ENCODE measurements around the gene SOCS3. TPM values are rescaled to one million over a fixed set of nuclear protein-coding genes. Genes with fewer than 3 reads are reported as not detected.

The SOCS3 gene
- polyA plus RNA-seq (2012; ENCODE audit: insufficient read length, low read depth): 15.1 TPM

GRCh38 chr17:78359997-78360370, at the start of gene SOCS3:
SOCS3 (minus strand) TSS chr17:78360077; CDS start chr17:78359095, 982 bp downstream.
- TF ChIP-seq TAF1 (IDR thresholded peaks at IDR 0.05; ENCODE audit: borderline replicate concordance, insufficient read depth, low read length) (peak; percentile 65; the same call in 1 of the 2 replicates), SIN3A (IDR thresholded peaks at IDR 0.05; ENCODE audit: borderline replicate concordance, insufficient read depth, low read length) (0 out of 2 replicates have a peak, but pooled peaks have one; percentile 38), REST (IDR thresholded peaks at IDR 0.05; ENCODE audit: insufficient read depth in 1 of 2, low read depth in 2 of 2, low read length in 2 of 2) (peak in 1 of 2 experiments; percentile 39; a peak in 1 of 4 replicates), FOXP2 (optimal IDR thresholded peaks at IDR 0.05; ENCODE audit: borderline replicate concordance, extremely low read depth, extremely low read length, insufficient read depth) (no peak), POLR2AphosphoS5 (IDR thresholded peaks at IDR 0.05; ENCODE audit: low read depth, low read length) (peak; percentile 90)

- no peak for TF ChIP-seq REST (IDR thresholded peaks at IDR 0.05; ENCODE audit: insufficient read depth in 1 of 2, low read depth in 2 of 2, low read length in 2 of 2)
These were observed 49.5 kb upstream of the SOCS3 start for GRCh38 chr17:78409191-78409928.

GRCh38 chr17:78408476-78409050, 48.7 kb upstream of the SOCS3 start:
- TF ChIP-seq SIN3A (IDR thresholded peaks at IDR 0.05; ENCODE audit: borderline replicate concordance, insufficient read depth, low read length) (no peak), FOXP2 (optimal IDR thresholded peaks at IDR 0.05; ENCODE audit: borderline replicate concordance, extremely low read depth, extremely low read length, insufficient read depth) (no peak), REST (IDR thresholded peaks at IDR 0.05; ENCODE audit: insufficient read depth in 1 of 2, low read depth in 2 of 2, low read length in 2 of 2) (no peak), POLR2AphosphoS5 (IDR thresholded peaks at IDR 0.05; ENCODE audit: low read depth, low read length) (no peak), TAF1 (IDR thresholded peaks at IDR 0.05; ENCODE audit: borderline replicate concordance, insufficient read depth, low read length) (no peak)

DNA sequence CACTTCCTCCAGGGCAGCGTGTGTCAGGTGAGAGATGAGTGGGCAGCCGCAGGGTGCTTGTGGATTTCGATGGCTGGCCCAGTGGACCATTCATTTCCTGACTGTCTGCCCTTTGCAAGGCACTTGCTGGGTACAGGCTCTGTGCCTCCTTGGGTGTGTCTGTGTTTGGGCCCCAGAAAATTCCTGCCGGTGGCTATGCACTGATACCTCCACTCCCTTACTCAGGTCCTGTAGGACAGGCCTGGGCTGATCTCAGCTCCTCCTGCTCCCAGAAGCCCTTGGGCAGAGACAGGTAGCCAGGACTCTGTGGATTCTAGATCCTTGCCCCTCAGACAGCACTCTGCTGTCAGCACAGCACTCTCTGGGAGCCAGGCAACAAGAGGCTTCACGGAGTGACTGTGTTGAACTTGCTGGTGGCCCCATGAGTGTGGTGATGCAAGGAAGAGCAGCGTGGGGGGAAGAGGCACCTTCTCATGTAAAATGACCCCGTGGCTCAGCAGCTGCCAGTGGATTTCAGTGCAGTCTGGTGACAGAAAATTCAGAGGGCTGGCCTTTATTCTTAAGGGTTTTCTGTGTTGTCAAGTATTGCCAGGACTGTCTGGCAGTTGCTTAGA, 47.6 kb upstream of the SOCS3 start:
- TF ChIP-seq REST (IDR thresholded peaks at IDR 0.05; ENCODE audit: insufficient read depth in 1 of 2, low read depth in 2 of 2, low read length in 2 of 2) (no peak), TAF1 (IDR thresholded peaks at IDR 0.05; ENCODE audit: borderline replicate concordance, insufficient read depth, low read length) (no peak), SIN3A (IDR thresholded peaks at IDR 0.05; ENCODE audit: borderline replicate concordance, insufficient read depth, low read length) (no peak), POLR2AphosphoS5 (IDR thresholded peaks at IDR 0.05; ENCODE audit: low read depth, low read length) (no peak), FOXP2 (optimal IDR thresholded peaks at IDR 0.05; ENCODE audit: borderline replicate concordance, extremely low read depth, extremely low read length, insufficient read depth) (no peak)

Data from PFSK-1 (cell line).